ENCODE measurements around the gene TWSG1.

- TF ChIP-seq CTCF (conservative IDR thresholded peaks at IDR 0.05; ENCODE audit: low read length), result no peak
- TF ChIP-seq EZH2phosphoT487 (IDR thresholded peaks at IDR 0.05; ENCODE audit: borderline replicate concordance), result no peak
Measured at GRCh38 chr18:9336827-9337226, 2.3 kb downstream of the TWSG1 start.
